ENCODE results near the gene TRIP10. TPM values are rescaled to one million over a fixed set of nuclear protein-coding genes. Genes with fewer than 3 reads are reported as not detected.
A peak's percentile ranks its signal among the peaks of the same experiment; 100 is the strongest.

The TRIP10 gene
- total and polyA plus RNA-seq, 11 donors = 62.5 to 172 (median 85.8) TPM

GRCh38 chr19:6737284-6737872 lies 2.1 kb upstream of the TRIP10 start, which contains the start of gene GPR108:
Gene GPR108, minus strand, starts transcription at chr19:6737580. Its CDS starts 4 bp downstream, at chr19:6737576.
- H3K4me3 ChIP-seq = peak within 1 kb of the TSS; percentile 62 to 96 (median 84)
- peaks cover 0 to 26% (median 3%) of the 10 kb centered on the region in 9 donors for H3K36me3 ChIP-seq
- peak; percentile 82 to 90 (median 86) for ATAC-seq
- 0 to 1% (median 1%) methylated on average over 47 to 55 of the region's 55 CpGs for WGBS, 4 donors
- H3K4me1 ChIP-seq = peaks cover 6 to 58% (median 41%) of the 10 kb centered on the region in 12 donors
- no peaks in the 10 kb centered on the region for H3K9me3 ChIP-seq
- peak within 1 kb of the TSS; percentile 95 to 100 (median 98) for H3K27ac ChIP-seq
- intact Hi-C loops (cut with DNase I) = loop anchor here in 8 of 10 donors (5.0 to 10.0 kb wide), 6 partner anchors 103 to 365 kb away; partner anchors contain the start of gene ALKBH7 (in 1 of the 8)
- H3K27me3 ChIP-seq = no peaks in the 10 kb centered on the region
- peak; percentile 100 for DNase-seq
- no peak for TF ChIP-seq CTCF (IDR thresholded peaks at IDR 0.05)
- TF ChIP-seq POLR2A (IDR thresholded peaks at IDR 0.05) = peak in 1 of 2 donors; percentile 55

- H3K27me3 ChIP-seq = no peaks in the 10 kb centered on the region
These were observed 1.4 kb upstream of the TRIP10 start for GRCh38 chr19:6737873-6738786.

GRCh38 chr19:6738787-6739389 lies 592 bp upstream of the TRIP10 start:
- H3K27me3 ChIP-seq = no peaks in the 10 kb centered on the region
- no peak for ATAC-seq
- 7 to 11% (median 7%) methylated on average over 24 of the region's 24 CpGs for WGBS, 4 donors

More at GRCh38 chr19:6737873-6738786, 1.4 kb upstream of the TRIP10 start:
- H3K4me1 ChIP-seq = peaks cover 6 to 58% (median 45%) of the 10 kb centered on the region in 12 donors
- peak overlapping the region in 9 of 12 donors; percentile 30 to 96 (median 88) for H3K4me3 ChIP-seq
- peaks cover 0 to 25% (median 5%) of the 10 kb centered on the region in 9 donors for H3K36me3 ChIP-seq
- peak; percentile 80 to 97 (median 83) for DNase-seq
- intact Hi-C loops (cut with DNase I) = loop anchor here in 9 of 10 donors (1.0 to 10.0 kb wide), 10 partner anchors 31 to 366 kb away; partner anchors contain the start of gene ALKBH7 (in 1 of the 9)
- H3K9me3 ChIP-seq = no peaks in the 10 kb centered on the region
- WGBS, 4 donors = 10 to 15% (median 12%) methylated on average over 11 to 13 of the region's 13 CpGs
- peak overlapping the region; percentile 82 to 99 (median 95) for H3K27ac ChIP-seq
- ATAC-seq = peak; percentile 14 to 82 (median 44)
- peak; percentile 48 to 76 (median 65) for TF ChIP-seq CTCF (IDR thresholded peaks at IDR 0.05)
- peak in 1 of 2 donors; percentile 9 for TF ChIP-seq POLR2A (IDR thresholded peaks at IDR 0.05)

More at GRCh38 chr19:6738787-6739389, 592 bp upstream of the TRIP10 start:
- peak in 2 of 12 donors; percentile 0 to 7 for TF ChIP-seq CTCF (IDR thresholded peaks at IDR 0.05)
- TF ChIP-seq POLR2A (IDR thresholded peaks at IDR 0.05) = no peak
- peak overlapping the region; percentile 4 to 96 (median 73) for H3K4me3 ChIP-seq
- peaks cover 8 to 63% (median 47%) of the 10 kb centered on the region in 12 donors for H3K4me1 ChIP-seq
- no peaks in the 10 kb centered on the region for H3K9me3 ChIP-seq
- peaks cover 0 to 26% (median 13%) of the 10 kb centered on the region in 9 donors for H3K36me3 ChIP-seq
- peak overlapping the region; percentile 82 to 99 (median 95) for H3K27ac ChIP-seq
- intact Hi-C loops (cut with DNase I) = loop anchor here in 9 of 10 donors (1.0 to 10.0 kb wide), 11 partner anchors 14 to 367 kb away; partner anchors contain the start of gene ALKBH7 (in 1 of the 9)
- DNase-seq = peak in 4 of 5 donors; percentile 58 to 82 (median 64)

Data from heart left ventricle (tissue), 16 donors.